ENCODE data around the gene SMIM13. TPM values are rescaled to one million over a fixed set of nuclear protein-coding genes. Genes with fewer than 3 reads are reported as not detected.

The SMIM13 gene
- total and polyA plus RNA-seq, 2 experiments from 2014 or later, result 8.9 to 9.6 TPM

DNA sequence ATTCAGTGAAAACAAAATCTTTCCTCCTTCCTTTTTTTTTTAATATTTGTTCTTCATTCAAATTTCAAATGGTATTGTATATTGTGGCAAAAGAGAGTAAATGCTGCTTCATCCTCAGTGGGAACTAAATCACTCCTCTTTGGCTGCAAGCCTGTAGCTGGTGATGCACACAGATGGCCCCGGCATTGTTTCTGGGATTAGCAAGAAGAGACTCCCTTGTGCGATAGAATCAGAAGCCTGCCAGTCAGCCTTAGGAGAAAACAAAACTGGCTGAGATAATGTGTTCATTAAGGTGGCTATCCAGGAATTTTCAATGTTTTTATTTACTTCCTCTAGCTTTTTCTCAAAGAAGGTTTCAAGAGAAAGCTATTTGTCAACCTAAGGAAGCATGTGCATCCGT lies 28.8 kb upstream of the SMIM13 start:
- Histone ChIP-seq H3K4me1 (ENCODE audit: low read depth) (no peaks in the 10 kb centered on the region), H3K9me3 (ENCODE audit: low read depth) (no peaks in the 10 kb centered on the region), H3K27ac (no peak overlapping the region), H3K36me3 (no peaks in the 10 kb centered on the region), H3K27me3 (no peaks in the 10 kb centered on the region), H3K4me3 (no peak overlapping the region)
- DNase-seq (ENCODE audit: low read depth in 1 of 2, low spot score in 1 of 2), result no peak
- TF ChIP-seq, protein P1, sequence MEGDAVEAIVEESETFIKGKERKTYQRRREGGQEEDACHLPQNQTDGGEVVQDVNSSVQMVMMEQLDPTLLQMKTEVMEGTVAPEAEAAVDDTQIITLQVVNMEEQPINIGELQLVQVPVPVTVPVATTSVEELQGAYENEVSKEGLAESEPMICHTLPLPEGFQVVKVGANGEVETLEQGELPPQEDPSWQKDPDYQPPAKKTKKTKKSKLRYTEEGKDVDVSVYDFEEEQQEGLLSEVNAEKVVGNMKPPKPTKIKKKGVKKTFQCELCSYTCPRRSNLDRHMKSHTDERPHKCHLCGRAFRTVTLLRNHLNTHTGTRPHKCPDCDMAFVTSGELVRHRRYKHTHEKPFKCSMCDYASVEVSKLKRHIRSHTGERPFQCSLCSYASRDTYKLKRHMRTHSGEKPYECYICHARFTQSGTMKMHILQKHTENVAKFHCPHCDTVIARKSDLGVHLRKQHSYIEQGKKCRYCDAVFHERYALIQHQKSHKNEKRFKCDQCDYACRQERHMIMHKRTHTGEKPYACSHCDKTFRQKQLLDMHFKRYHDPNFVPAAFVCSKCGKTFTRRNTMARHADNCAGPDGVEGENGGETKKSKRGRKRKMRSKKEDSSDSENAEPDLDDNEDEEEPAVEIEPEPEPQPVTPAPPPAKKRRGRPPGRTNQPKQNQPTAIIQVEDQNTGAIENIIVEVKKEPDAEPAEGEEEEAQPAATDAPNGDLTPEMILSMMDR (IDR thresholded peaks at IDR 0.05; ENCODE audit: low read depth, low read length), result no peak

DNA sequence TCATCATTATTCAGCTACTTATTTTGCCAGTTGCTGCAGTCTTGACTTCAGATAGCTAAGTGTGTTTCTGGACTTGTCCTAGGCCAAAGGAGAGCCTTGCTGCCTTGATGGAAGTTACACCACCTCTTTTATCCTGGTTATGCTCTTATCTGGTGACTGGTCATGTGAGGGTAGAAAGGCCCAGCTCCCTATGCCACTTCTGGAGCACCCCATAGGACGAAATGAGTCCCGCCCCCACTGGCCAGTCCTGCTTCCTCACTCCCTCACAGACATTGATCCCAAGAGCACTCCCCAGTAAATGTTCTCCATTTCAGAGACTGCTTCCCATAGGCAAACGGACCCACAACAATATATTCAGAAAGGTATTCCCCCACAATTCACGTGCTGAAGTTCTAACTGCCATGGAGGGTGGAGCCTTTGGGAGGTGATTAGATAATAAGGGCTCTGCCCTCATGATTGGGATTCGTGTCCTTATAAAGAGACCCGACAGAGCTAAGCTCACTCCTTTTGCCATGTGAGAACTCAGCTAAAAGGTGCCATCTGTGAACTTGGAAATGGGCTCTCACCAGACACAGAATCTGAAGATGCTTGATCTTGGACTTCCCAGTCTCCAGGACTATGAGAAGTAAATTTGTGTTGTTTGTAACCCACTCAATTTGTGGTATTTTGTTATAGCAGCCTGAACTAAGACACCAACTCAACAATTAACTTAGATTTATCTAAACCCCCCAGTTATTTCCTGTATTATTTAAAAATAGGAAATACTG lies 28.0 kb upstream of the SMIM13 start:
- DNase-seq (ENCODE audit: low read depth in 1 of 2, low spot score in 1 of 2), result no peak
- Histone ChIP-seq H3K9me3 (ENCODE audit: low read depth) (no peaks in the 10 kb centered on the region), H3K27me3 (no peaks in the 10 kb centered on the region), H3K4me1 (ENCODE audit: low read depth) (no peaks in the 10 kb centered on the region), H3K36me3 (no peaks in the 10 kb centered on the region), H3K4me3 (no peak overlapping the region), H3K27ac (no peak overlapping the region)
- TF ChIP-seq, protein P1 (IDR thresholded peaks at IDR 0.05; ENCODE audit: low read depth, low read length), result no peak

DNA sequence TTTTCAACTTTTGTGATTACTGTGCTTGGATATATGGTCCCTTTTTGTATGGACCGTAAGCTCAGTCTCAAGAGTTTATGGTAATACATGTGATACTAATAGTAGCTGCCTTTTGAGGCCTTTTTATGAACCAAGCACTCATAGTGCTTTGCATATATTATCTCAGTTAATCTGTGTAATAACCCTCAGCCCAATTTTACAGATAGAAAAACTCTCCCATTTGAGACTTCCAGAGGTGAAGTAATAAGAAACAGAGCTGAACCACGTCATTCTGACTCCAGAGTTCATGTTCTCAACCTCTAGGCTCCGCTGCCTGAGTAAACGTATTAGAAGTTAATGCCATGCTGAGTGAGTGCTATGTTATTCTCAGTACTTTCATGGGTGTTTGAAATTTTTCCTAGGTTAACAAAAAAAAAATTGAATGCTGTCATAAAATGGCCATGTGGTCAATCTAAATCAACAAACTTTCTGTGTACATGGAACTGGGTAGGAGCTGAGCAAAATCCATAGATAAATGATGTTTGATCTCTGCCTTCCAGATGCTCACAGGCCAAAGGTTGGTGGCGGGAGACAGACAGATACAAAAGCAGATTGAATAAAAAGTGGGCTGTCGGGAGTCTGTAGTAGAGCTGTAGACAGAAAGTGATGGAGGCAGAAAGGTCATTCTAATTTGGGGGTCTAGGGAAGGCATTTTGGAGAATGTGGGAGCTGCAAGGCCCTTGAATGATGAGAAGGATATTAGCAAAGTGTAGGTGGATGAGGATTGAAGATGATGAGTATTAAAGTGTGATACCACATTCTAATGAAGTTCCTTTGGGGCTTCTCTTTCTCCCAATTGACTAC lies 26.9 kb upstream of the SMIM13 start:
- Histone ChIP-seq H3K4me1 (ENCODE audit: low read depth) (no peaks in the 10 kb centered on the region), H3K27ac (no peak overlapping the region), H3K4me3 (no peak overlapping the region), H3K27me3 (no peaks in the 10 kb centered on the region), H3K9me3 (ENCODE audit: low read depth) (no peaks in the 10 kb centered on the region), H3K36me3 (no peaks in the 10 kb centered on the region)
- no peak for DNase-seq (ENCODE audit: low read depth in 1 of 2, low spot score in 1 of 2)
- TF ChIP-seq, protein P1 (IDR thresholded peaks at IDR 0.05; ENCODE audit: low read depth, low read length), result no peak

DNA sequence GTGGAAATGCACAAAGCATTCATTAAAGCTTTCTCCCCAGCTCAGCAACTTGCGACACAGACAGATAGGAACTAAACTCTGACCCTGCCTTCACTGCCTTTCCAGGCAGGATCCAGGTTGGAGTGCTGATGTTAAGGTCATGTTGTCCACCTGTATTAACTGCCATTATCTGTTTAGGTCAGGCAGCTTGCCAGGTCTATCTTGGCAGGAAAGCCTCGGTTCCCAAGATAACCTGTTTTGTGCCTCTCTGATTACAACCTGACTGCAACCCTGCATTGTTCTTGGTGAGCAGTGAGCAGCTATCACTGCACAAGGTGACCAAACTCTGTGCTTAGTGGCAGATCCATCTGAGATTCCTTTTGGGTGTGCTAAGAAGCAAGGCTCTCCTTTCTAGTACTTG lies 26.3 kb upstream of the SMIM13 start:
- H3K9me3 ChIP-seq (ENCODE audit: low read depth), result no peaks in the 10 kb centered on the region
- H3K27ac ChIP-seq, result no peak overlapping the region
- H3K4me1 ChIP-seq (ENCODE audit: low read depth), result no peaks in the 10 kb centered on the region
- H3K4me3 ChIP-seq, result no peak overlapping the region
- TF ChIP-seq, protein P1 (IDR thresholded peaks at IDR 0.05; ENCODE audit: low read depth, low read length), result no peak
- H3K36me3 ChIP-seq, result no peaks in the 10 kb centered on the region
- DNase-seq (ENCODE audit: low read depth in 1 of 2, low spot score in 1 of 2), result no peak
- no peaks in the 10 kb centered on the region for H3K27me3 ChIP-seq

DNA sequence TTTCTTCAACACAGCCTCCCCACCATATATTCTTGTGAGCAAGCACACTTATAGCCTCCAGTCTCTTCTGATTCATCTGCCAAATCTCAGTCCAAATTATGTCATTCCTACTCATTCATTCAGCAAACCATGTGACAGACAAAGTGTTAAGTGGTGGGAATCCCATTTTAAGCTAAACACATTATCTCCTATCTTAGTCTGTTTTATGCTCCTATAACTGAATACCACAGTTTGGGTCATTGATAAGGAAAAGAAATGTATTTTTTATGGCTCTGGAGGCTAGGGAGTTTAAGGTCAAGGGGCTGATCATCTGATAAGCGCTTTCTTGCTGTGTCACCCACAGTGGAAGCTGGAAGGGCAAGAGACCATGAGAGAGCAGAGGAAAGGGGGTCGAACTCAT lies 23.9 kb upstream of the SMIM13 start:
- Histone ChIP-seq H3K9me3 (ENCODE audit: low read depth) (no peaks in the 10 kb centered on the region), H3K4me1 (ENCODE audit: low read depth) (no peaks in the 10 kb centered on the region), H3K27me3 (no peaks in the 10 kb centered on the region), H3K27ac (no peak overlapping the region), H3K36me3 (no peaks in the 10 kb centered on the region), H3K4me3 (no peak overlapping the region)
- TF ChIP-seq, protein P1 (IDR thresholded peaks at IDR 0.05; ENCODE audit: low read depth, low read length), result no peak
- no peak for DNase-seq (ENCODE audit: low read depth in 1 of 2, low spot score in 1 of 2)
